ENCODE measurements around the gene RTN4RL1.

RTN4RL1 gene

GRCh38 chr17:1977583-1978395 lies 47.3 kb downstream of the RTN4RL1 start:
- no peak for DNase-seq (ENCODE audit: low spot score)

- no peak for DNase-seq (ENCODE audit: low spot score)
These were observed 48.5 kb downstream of the RTN4RL1 start for GRCh38 chr17:1976683-1977064.

GRCh38 chr17:1976000-1976682 lies 49.0 kb downstream of the RTN4RL1 start:
- no peak for DNase-seq (ENCODE audit: low spot score)

GRCh38 chr17:1975573-1975972 lies 49.6 kb downstream of the RTN4RL1 start:
- DNase-seq (ENCODE audit: low spot score) = no peak

- DNase-seq (ENCODE audit: low spot score) = no peak
These were observed 52.5 kb downstream of the RTN4RL1 start for GRCh38 chr17:1972487-1973160.

GRCh38 chr17:1970843-1971384 lies 54.2 kb downstream of the RTN4RL1 start:
- DNase-seq (ENCODE audit: low spot score) = no peak

- no peak for DNase-seq (ENCODE audit: low spot score)
These were observed 55.4 kb downstream of the RTN4RL1 start for GRCh38 chr17:1969712-1970111.

- DNase-seq (ENCODE audit: low spot score) = no peak
These were observed 57.9 kb downstream of the RTN4RL1 start for GRCh38 chr17:1967213-1967612.

GRCh38 chr17:1966274-1967086 lies 58.7 kb downstream of the RTN4RL1 start:
- no peak for DNase-seq (ENCODE audit: low spot score)

GRCh38 chr17:1965556-1966273 lies 59.4 kb downstream of the RTN4RL1 start:
- DNase-seq (ENCODE audit: low spot score) = no peak

- no peak for DNase-seq (ENCODE audit: low spot score)
These were observed 61.9 kb downstream of the RTN4RL1 start for GRCh38 chr17:1963250-1963649.

- DNase-seq (ENCODE audit: low spot score) = no peak
These were observed 63.9 kb downstream of the RTN4RL1 start for GRCh38 chr17:1961189-1961588.

- DNase-seq (ENCODE audit: low spot score) = no peak
These were observed 64.6 kb downstream of the RTN4RL1 start for GRCh38 chr17:1960545-1960912.

- no peak for DNase-seq (ENCODE audit: low spot score)
These were observed 65.1 kb downstream of the RTN4RL1 start for GRCh38 chr17:1959871-1960544.

GRCh38 chr17:1958134-1958881 lies 66.8 kb downstream of the RTN4RL1 start:
- no peak for DNase-seq (ENCODE audit: low spot score)

GRCh38 chr17:1957037-1957436 lies 68.1 kb downstream of the RTN4RL1 start:
- DNase-seq (ENCODE audit: low spot score) = no peak

- DNase-seq (ENCODE audit: low spot score) = no peak
These were observed 69.0 kb downstream of the RTN4RL1 start for GRCh38 chr17:1956134-1956533.

- DNase-seq (ENCODE audit: low spot score) = no peak
These were observed 71.3 kb downstream of the RTN4RL1 start for GRCh38 chr17:1953831-1954230.

- DNase-seq (ENCODE audit: low spot score) = no peak
These were observed 73.2 kb downstream of the RTN4RL1 start for GRCh38 chr17:1951920-1952319.

GRCh38 chr17:1949754-1950153 lies 75.4 kb downstream of the RTN4RL1 start:
- no peak for DNase-seq (ENCODE audit: low spot score)

Data from CD4-positive, alpha-beta T cell treated with Interleukin-6 at 100 ng/mL for 8 hours (primary cell).